ENCODE data around the gene TLE5. TPM values are rescaled to one million over a fixed set of nuclear protein-coding genes. Genes with fewer than 3 reads are reported as not detected.
A peak's percentile ranks its signal among the peaks of the same experiment; 100 is the strongest.

The TLE5 gene
- total and polyA plus RNA-seq, 9 of the 15 experiments (the other 6 are each of a cell fraction or from before 2014, with no cell fraction given), result 2.0 to 347 (median 235) TPM

DNA sequence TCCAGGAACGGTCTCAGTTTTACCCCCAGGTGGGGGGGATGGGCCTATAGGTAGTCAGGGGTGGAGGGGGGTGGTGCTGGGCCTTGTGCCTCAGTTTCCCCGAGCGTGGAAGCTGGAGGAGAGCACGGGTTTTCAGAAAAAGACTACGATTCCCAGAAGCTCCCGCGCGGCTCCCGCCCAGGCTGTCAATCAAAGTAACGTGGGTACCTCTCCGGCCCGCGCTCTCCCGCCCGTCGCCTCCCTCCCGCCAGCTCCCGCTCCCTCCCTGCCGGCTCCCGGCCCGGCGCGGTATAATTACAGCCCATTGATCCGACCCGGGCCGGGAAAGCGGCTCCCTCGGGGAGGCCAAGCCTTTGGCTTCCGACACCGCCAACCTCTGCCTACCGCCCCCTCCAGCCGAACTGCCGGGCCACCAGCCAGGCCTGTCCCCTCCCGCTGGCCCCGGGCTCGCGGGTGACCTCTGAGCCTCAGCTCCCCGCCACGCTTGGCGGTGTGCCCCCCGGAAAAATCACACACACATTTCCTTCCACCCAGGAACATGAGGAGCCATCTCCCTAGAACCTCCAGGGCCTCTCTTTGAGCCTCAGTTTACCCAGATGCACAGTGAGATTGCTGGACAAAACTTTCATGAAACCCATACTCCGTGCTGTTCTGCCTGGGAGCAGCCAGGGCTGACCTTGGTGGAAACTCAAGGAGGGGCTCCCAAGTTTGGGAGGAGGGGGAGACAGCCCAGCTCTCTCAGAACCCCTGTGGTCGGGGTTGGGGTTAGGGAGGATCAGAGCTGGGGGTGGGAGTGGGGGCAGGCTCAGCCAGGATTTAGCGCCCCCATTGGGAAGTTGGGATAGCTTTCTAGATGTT, 25.9 kb downstream of the TLE5 start (continued):
- TF ChIP-seq, protein P1, sequence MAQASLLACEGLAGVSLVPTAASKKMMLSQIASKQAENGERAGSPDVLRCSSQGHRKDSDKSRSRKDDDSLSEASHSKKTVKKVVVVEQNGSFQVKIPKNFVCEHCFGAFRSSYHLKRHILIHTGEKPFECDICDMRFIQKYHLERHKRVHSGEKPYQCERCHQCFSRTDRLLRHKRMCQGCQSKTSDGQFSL (CRISPR knock-in tag; IDR thresholded peaks at IDR 0.05), result no peak
- TF ChIP-seq, protein P1 (tag; IDR thresholded peaks at IDR 0.05), result peak in 1 of 2 experiments; percentile 55; a peak in 1 of 4 replicates

DNA sequence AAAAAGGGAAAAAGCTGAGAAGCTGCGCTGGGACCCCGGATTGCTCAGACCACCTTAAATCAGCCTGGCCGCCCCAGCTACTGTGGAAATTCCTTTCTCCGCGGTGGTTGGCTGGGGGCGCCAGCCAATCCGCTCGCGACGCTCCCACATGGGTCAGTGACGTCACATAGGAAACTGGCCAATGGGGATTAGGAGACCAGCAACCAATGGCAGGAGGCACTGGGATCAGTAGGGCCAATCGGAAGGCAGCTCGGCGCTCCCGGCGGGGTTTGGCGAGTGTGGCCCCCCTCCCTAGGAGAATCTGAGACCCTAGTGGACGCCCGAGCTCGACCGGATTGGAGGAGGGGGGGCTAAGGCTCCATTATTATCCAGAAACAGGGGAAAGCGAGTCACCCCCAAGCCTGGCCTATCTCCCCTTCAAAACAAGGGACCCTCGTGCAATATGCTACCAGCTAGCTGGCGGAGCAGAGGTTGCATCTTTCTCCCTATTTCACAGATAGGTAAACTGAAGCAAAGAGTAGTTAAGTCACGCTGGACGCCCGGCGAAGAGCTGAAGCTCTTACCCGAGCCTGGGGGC, 26.7 kb downstream of the TLE5 start:
- POLR2A ChIA-PET, result interaction anchor here (0.6 to 2.9 kb wide), 21 partner anchors 9 to 108 kb away, joined by 3 to 21 read pairs (median 4); partner anchors contain the start of genes TLE6 and ZNF77
- peak; percentile 100 for FAIRE-seq
- TF ChIP-seq, protein P2, sequence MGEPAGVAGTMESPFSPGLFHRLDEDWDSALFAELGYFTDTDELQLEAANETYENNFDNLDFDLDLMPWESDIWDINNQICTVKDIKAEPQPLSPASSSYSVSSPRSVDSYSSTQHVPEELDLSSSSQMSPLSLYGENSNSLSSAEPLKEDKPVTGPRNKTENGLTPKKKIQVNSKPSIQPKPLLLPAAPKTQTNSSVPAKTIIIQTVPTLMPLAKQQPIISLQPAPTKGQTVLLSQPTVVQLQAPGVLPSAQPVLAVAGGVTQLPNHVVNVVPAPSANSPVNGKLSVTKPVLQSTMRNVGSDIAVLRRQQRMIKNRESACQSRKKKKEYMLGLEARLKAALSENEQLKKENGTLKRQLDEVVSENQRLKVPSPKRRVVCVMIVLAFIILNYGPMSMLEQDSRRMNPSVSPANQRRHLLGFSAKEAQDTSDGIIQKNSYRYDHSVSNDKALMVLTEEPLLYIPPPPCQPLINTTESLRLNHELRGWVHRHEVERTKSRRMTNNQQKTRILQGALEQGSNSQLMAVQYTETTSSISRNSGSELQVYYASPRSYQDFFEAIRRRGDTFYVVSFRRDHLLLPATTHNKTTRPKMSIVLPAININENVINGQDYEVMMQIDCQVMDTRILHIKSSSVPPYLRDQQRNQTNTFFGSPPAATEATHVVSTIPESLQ (CRISPR knock-in tag; IDR thresholded peaks at IDR 0.05), result no peak
- TF ChIP-seq, protein P3, sequence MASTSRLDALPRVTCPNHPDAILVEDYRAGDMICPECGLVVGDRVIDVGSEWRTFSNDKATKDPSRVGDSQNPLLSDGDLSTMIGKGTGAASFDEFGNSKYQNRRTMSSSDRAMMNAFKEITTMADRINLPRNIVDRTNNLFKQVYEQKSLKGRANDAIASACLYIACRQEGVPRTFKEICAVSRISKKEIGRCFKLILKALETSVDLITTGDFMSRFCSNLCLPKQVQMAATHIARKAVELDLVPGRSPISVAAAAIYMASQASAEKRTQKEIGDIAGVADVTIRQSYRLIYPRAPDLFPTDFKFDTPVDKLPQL (IDR thresholded peaks at IDR 0.05; ENCODE audit: extremely low read depth, insufficient read length), result peak; percentile 15
- TF ChIP-seq BACH1 (tag; IDR thresholded peaks at IDR 0.05) (peak; percentile 76; the same call in 1 of the 2 replicates), RCOR1 (IDR thresholded peaks at IDR 0.05; ENCODE audit: borderline replicate concordance in 1 of 2, low read depth in 2 of 2, low read length in 2 of 2) (peak; percentile 88 to 93), HMGN3 (IDR thresholded peaks at IDR 0.05; ENCODE audit: borderline replicate concordance, extremely low read depth, insufficient read length, low read depth, low read length) (peak; percentile 54), ZNF197 (CRISPR knock-in tag; IDR thresholded peaks at IDR 0.05; ENCODE audit: low read depth) (0 out of 2 replicates have a peak, but pooled peaks have one; percentile 28), ZNF224 (CRISPR knock-in tag; IDR thresholded peaks at IDR 0.05) (no peak), TBL1XR1 (IDR thresholded peaks at IDR 0.05; ENCODE audit: low read length in 2 of 2) (0 out of 4 replicates have a peak, but pooled peaks of 1 of the 2 experiments have one; percentile 43), PHF8 (IDR thresholded peaks at IDR 0.05; ENCODE audit: borderline replicate concordance, low read length) (peak; percentile 42; the same call in 1 of the 2 replicates), C11orf30 (IDR thresholded peaks at IDR 0.05; ENCODE audit: low read depth) (peak; percentile 48), ADNP (tag; IDR thresholded peaks at IDR 0.05) (peak; percentile 100), PHF20 (IDR thresholded peaks at IDR 0.05; ENCODE audit: partially characterized antibody) (peak; percentile 68)

More for the DNA sequence above, 26.7 kb downstream of the TLE5 start:
- Histone ChIP-seq H3K9me1 (ENCODE audit: control insufficient read depth, insufficient read depth, low read length) (no peaks in the 10 kb centered on the region), H3K4me2 (ENCODE audit: insufficient read depth, low read length) (peak overlapping the region; percentile 89), H3K36me3 (ENCODE audit: control insufficient read depth, insufficient read depth, low read length) (no peaks in the 10 kb centered on the region), H2AFZ (ENCODE audit: low read depth, low read length) (peak overlapping the region; percentile 95), H3K27me3 (ENCODE audit: control insufficient read depth in 2 of 2, insufficient read depth in 2 of 2, low read length in 2 of 2) (no peaks in the 10 kb centered on the region), H3K9me3 (replicated peaks; ENCODE audit: control insufficient read depth, insufficient read depth, low read depth, low read length) (no peaks in the 10 kb centered on the region), H4K20me1 (replicated peaks; ENCODE audit: control insufficient read depth, insufficient read depth, low read length) (no peaks in the 10 kb centered on the region), H3K79me2 (ENCODE audit: control insufficient read depth, insufficient read depth, low read length) (peaks cover 7% of the 10 kb centered on the region; the same call in 1 of the 3 replicates), H3K9ac (ENCODE audit: insufficient read depth in 1 of 2, low read depth in 2 of 2, low read length in 2 of 2) (peak overlapping the region; percentile 90 to 92), H3K27ac (ENCODE audit: extremely low read depth, low read depth, low read length) (peak overlapping the region; percentile 90), H3K4me1 (replicated peaks in 1 of 2; ENCODE audit: control insufficient read depth in 2 of 2, insufficient read depth in 2 of 2, low read length in 2 of 2) (peaks cover 35 to 46% of the 10 kb centered on the region in 2 experiments), H3K4me3 (peak overlapping the region; percentile 61)
- 1% methylated on average over 29 of the region's 29 CpGs for WGBS (ENCODE audit: insufficient coverage, low coverage, missing lambda C conversion rate)
- in situ Hi-C loops (cut with MboI) (no loop called here), intact Hi-C loops (cut with micrococcal nuclease) (loop anchor here (1.0 to 5.0 kb wide), 2 partner anchors 37 to 58 kb away; partner anchors contain the start of gene TLE6)
- DNase-seq (ENCODE audit: extremely low read depth in 1 of 4, low spot score in 3 of 4) (peak; percentile 99 to 100 (median 99)), ATAC-seq (peak; percentile 92)
- CTCF ChIA-PET (ENCODE audit: low intra/inter-chr PET ratio), result no interaction called here
- BruUV-seq (replicated peaks), result no TSS peak

Measured in K562 (cell line).